Measurements from ENCODE around the gene MSRB3. TPM values are rescaled to one million over a fixed set of nuclear protein-coding genes. Genes with fewer than 3 reads are reported as not detected.

MSRB3 gene
- total RNA-seq, 3 donors from 2014 or later = 35.0 to 59.8 (median 51.8) TPM

DNA sequence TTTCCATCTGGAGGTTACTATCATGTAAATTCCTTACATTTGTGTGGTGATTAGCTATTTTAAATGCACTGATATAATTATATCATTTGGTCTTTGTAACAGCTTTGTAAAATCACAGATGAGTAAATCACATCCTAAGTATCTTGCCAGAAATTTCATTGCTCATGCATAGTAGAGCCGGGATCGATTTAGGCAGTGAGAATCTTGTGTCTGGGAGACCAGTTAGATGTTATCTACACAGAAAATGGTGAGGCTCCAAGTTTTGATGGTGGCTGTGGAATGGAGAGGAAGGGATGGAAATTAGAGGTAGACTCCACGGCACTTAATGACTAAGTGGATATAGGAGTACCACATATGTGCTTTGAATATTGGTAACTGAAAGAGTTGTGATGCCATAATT is 156.3 kb downstream of the MSRB3 start:
- Histone ChIP-seq H3K4me3 (no peak overlapping the region), H3K27ac (no peak overlapping the region), H3K4me1 (no peaks in the 10 kb centered on the region), H3K36me3 (no peaks in the 10 kb centered on the region), H3K9me3 (no peaks in the 10 kb centered on the region), H3K27me3 (no peaks in the 10 kb centered on the region)
- no peak for DNase-seq (ENCODE audit: low spot score in 2 of 2)
- TF ChIP-seq, protein P1, sequence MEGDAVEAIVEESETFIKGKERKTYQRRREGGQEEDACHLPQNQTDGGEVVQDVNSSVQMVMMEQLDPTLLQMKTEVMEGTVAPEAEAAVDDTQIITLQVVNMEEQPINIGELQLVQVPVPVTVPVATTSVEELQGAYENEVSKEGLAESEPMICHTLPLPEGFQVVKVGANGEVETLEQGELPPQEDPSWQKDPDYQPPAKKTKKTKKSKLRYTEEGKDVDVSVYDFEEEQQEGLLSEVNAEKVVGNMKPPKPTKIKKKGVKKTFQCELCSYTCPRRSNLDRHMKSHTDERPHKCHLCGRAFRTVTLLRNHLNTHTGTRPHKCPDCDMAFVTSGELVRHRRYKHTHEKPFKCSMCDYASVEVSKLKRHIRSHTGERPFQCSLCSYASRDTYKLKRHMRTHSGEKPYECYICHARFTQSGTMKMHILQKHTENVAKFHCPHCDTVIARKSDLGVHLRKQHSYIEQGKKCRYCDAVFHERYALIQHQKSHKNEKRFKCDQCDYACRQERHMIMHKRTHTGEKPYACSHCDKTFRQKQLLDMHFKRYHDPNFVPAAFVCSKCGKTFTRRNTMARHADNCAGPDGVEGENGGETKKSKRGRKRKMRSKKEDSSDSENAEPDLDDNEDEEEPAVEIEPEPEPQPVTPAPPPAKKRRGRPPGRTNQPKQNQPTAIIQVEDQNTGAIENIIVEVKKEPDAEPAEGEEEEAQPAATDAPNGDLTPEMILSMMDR (IDR thresholded peaks at IDR 0.05) = no peak
- TF ChIP-seq POLR2AphosphoS5 (IDR thresholded peaks at IDR 0.05) (no peak), POLR2A (IDR thresholded peaks at IDR 0.05) (no peak)
- intact Hi-C loops (cut with DNase I; ENCODE audit: low total_unique reads) = no loop called here

DNA sequence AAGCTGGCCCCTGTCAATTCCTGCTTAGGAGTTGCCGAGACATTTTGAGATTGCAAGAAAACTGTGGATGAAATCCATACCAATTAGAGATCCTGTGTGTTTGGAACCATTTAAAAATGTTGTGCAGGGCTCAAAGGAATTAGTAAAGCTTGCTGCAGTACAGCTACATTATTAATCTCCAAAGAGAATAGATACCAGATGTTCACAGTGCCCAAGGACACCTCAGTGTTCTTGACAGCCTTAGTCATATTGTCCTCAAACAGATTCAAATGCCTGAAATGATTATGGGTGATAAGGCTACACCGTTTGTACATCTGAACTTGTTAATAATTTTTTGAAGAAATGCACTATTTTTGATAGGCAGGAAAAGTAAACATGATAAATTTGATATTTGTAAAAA is 164.6 kb downstream of the MSRB3 start:
- Histone ChIP-seq H3K4me1 (no peaks in the 10 kb centered on the region), H3K27me3 (no peaks in the 10 kb centered on the region), H3K9me3 (no peaks in the 10 kb centered on the region), H3K36me3 (no peaks in the 10 kb centered on the region), H3K4me3 (no peak overlapping the region), H3K27ac (no peak overlapping the region)
- intact Hi-C loops (cut with DNase I; ENCODE audit: low total_unique reads) = no loop called here
- no peak for DNase-seq (ENCODE audit: low spot score in 2 of 2)
- TF ChIP-seq POLR2A (IDR thresholded peaks at IDR 0.05) (no peak), POLR2AphosphoS5 (IDR thresholded peaks at IDR 0.05) (no peak)
- TF ChIP-seq, protein P1 (IDR thresholded peaks at IDR 0.05) = no peak

DNA sequence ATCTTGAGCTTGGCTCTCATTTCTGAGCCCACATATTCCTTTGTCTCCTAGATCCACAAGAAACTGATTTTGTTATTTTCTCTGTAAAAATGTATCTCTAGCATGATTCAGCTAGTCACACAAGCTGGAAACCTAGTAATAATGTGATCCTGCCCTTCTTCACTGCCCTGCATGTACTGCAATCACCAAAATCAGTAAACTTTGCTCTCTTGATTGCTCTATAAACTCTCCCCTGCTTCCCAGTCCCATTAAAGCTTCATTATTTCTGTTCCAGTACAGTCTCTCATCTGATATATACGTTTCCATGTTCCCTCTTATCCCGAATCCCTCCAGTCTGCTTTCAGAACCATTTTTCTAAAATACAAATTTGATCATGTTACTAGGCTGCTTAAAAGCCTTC is 166.5 kb downstream of the MSRB3 start:
- no peak overlapping the region for H3K27ac ChIP-seq
- H3K4me1 ChIP-seq = no peaks in the 10 kb centered on the region
- H3K36me3 ChIP-seq = no peaks in the 10 kb centered on the region
- TF ChIP-seq, protein P1 (IDR thresholded peaks at IDR 0.05) = no peak
- TF ChIP-seq POLR2A (IDR thresholded peaks at IDR 0.05) (no peak), POLR2AphosphoS5 (IDR thresholded peaks at IDR 0.05) (no peak)
- no peaks in the 10 kb centered on the region for H3K27me3 ChIP-seq
- H3K4me3 ChIP-seq = no peak overlapping the region
- DNase-seq (ENCODE audit: low spot score in 2 of 2) = no peak
- H3K9me3 ChIP-seq = no peaks in the 10 kb centered on the region
- intact Hi-C loops (cut with DNase I; ENCODE audit: low total_unique reads) = no loop called here

DNA sequence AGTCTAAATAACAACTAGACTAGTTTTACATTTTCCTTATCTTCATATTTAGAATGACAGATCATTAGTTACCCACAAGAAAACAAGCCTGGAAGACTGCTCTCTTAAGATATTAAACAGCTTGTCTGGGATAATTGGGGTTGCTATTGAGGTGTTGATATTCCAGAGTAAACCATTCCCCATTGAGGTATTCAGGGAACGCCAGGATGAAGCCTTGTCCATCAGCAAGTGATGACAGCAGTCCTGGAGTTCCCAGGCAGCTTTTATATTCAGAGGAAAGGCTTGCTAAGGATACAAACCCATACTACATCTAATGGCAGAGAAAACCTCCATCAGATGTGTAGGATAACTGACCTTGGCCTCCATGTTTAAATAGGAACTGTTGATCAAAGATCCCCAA is 168.4 kb downstream of the MSRB3 start:
- Histone ChIP-seq H3K9me3 (no peaks in the 10 kb centered on the region), H3K36me3 (no peaks in the 10 kb centered on the region), H3K4me1 (no peaks in the 10 kb centered on the region), H3K4me3 (no peak overlapping the region), H3K27ac (no peak overlapping the region), H3K27me3 (no peaks in the 10 kb centered on the region)
- TF ChIP-seq POLR2AphosphoS5 (IDR thresholded peaks at IDR 0.05) (no peak), POLR2A (IDR thresholded peaks at IDR 0.05) (no peak)
- TF ChIP-seq, protein P1 (IDR thresholded peaks at IDR 0.05) = no peak
- intact Hi-C loops (cut with DNase I; ENCODE audit: low total_unique reads) = no loop called here
- no peak for DNase-seq (ENCODE audit: low spot score in 2 of 2)

DNA sequence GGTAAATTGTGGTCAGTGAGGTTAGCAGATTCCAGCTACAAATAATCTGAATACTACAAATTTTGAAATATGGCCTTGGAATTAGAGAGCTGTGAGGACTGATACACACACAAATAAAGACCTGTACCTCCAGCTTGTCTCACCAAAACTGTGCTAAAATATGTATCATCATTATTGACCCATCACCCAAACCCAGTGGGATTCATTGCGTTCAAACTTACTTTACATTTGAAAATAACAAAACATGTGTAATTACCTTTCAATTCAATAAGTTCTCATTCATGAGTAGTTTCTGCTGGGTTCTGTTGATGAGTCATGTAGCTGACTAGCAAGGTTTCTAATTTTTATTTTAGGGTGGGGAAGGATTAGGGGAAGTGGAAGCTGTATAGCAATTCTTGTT is 170.9 kb downstream of the MSRB3 start:
- intact Hi-C loops (cut with DNase I; ENCODE audit: low total_unique reads) = no loop called here
- no peak for DNase-seq (ENCODE audit: low spot score in 2 of 2)
- H3K27ac ChIP-seq = no peak overlapping the region
- H3K9me3 ChIP-seq = no peaks in the 10 kb centered on the region
- no peaks in the 10 kb centered on the region for H3K27me3 ChIP-seq
- no peak overlapping the region for H3K4me3 ChIP-seq
- no peaks in the 10 kb centered on the region for H3K36me3 ChIP-seq
- TF ChIP-seq POLR2A (IDR thresholded peaks at IDR 0.05) (no peak), POLR2AphosphoS5 (IDR thresholded peaks at IDR 0.05) (no peak)
- TF ChIP-seq, protein P1 (IDR thresholded peaks at IDR 0.05) = no peak
- H3K4me1 ChIP-seq = no peaks in the 10 kb centered on the region

All from breast epithelium (tissue), 4 donors.